HG03039 (cell line): ENCODE data around the gene TMEM143.
A peak's percentile ranks its signal among the peaks of the same experiment; 100 is the strongest.
"Not testable (repeated sequence)": the region's sequence is repeated elsewhere in the genome, so short reads cannot be mapped to it uniquely, and the experiment has no call there.

ENCODE experiments used
- ATAC-seq: cut with Tn5 transposase; IDR thresholded peaks from one replicate; pipeline ENCODE4 v1.9.1; 2021; ENCODE audit warnings: mild to moderate bottlenecking, moderate library complexity; ENCODE audit not compliant: unreplicated experiment

The TMEM143 gene

GRCh38 chr19:48391100-48392005 lies 27.6 kb upstream of the TMEM143 start, which contains the start of gene KDELR1:
Gene KDELR1, minus strand, starts transcription at chr19:48391551. Its CDS starts 193 bp downstream, at chr19:48391358.
- ATAC-seq: peak; percentile 68

DNA sequence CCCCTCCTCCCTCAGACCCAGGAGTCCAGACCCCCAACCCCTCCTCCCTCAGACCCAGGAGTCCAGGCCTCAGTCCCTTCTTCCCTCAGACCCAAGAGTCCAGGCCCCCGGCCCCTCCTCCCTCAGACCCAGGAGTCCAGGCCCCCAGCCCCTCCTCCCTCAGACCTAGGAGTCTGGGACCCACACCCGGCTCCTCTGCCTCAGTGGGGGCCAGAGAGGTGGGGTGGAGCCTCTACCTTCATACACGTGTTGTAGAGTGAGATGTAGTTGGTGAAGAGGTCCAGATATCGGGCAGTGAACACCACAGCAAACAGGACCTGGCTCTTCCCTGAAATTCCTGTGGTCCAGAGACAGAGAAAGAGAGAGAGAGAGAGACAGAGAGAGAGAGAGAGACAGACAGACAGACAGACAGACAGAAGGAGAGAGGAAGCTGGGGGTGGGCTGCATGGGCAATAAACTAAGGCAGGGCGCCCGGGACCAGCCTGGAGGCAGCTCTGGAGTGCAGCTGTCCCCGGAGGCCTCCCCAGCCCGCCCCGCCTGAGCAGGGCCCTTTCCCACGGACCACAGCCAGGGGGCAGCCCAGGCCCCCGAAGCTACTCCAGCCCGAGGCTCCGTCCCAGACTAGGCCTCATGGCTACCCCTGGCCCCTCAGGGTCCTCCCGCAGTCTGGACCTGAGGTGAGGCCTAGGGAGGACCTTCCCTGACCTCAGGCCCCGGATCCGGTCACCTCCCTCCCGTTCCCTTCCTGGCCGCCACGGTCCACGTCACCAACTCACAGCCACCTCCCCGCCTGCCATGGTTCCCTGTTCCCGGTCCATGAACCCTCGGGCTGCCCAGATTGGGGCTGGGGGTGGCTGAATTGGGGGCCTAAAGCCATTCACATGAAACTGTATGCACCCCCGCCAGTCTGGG lies 26.7 kb upstream of the TMEM143 start:
- no peak for ATAC-seq

DNA sequence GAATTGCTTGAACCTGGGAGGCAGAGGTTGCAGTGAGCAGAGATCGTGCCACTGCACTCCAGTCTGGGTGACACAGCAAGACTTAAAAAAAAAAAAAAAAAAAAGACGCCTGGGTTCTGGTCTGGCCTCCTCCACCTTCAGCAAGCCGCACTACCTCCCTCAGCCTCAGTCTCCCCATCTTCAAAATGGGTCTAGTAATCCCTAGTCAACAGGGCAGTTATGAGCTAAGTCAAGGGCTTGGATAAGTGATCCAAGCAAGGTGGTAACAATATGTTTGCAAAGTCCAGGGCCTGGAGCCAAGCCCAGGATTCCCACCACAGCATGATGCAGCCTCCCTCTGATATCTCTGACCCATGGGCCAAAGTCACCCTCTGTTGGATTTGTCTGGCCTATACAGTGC lies 23.2 kb upstream of the TMEM143 start:
- ATAC-seq: no peak

- no peak for ATAC-seq
These were observed 21.8 kb upstream of the TMEM143 start for GRCh38 chr19:48385461-48386087.

- ATAC-seq: no peak
These were observed 18.5 kb upstream of the TMEM143 start for GRCh38 chr19:48382286-48382685.

DNA sequence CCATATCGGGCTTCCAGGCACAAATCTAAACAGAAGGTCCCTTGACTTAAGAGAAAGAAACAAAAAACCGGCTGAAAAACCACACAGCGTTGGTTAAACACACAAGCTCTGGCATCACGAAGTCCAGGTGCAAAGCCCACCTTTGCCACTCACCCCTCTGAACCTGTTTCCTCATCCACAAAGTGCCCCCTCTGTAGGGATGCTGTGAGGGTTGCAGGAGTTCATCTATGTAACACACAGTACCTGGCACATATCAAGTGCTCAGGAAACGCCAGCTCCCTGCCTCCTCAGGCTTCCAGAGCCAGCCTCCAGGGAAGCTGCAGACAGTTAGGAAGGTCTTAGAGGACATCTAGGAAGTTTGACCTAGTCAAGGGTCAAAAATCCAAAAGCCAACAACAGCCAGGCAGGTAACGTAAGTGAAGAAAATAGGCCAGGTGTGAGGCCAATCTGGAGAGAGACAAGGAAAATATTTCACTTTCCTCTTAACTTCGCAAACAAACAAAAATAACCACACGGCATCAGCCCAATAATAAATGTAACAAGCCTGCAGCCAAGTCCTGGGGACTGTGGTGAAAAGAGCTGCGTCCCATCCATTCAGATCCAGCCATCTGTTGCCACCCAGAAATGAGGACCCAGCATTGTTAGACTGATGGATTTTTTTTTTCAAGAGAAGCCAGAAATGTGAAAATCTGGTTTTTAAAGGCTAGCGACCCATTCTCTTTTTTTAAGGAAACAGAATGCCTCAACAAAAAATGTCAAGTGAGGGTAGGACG lies 17.6 kb upstream of the TMEM143 start:
- ATAC-seq: no peak

- no peak for ATAC-seq
These were observed 15.3 kb upstream of the TMEM143 start for GRCh38 chr19:48379058-48379457.

DNA sequence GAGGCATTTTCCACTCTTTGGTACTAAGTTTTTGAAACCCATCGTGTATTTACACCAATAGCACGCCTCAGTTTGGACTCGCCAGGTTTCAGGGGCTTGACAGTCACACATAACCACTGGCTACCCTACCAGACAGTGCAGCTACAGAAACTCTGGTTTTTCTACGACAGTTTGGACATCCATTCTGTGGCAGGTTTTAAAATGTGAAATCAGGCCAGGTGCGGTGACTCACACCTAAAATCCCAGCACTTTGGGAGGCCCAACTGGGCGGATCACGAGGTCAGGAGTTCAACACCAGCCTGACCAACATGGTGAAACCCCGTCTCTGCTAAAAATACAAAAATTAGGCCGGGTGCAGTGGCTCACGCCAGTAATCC lies 14.4 kb upstream of the TMEM143 start:
- no peak for ATAC-seq

- no peak for ATAC-seq
These were observed 9.8 kb upstream of the TMEM143 start for GRCh38 chr19:48373567-48373966.

DNA sequence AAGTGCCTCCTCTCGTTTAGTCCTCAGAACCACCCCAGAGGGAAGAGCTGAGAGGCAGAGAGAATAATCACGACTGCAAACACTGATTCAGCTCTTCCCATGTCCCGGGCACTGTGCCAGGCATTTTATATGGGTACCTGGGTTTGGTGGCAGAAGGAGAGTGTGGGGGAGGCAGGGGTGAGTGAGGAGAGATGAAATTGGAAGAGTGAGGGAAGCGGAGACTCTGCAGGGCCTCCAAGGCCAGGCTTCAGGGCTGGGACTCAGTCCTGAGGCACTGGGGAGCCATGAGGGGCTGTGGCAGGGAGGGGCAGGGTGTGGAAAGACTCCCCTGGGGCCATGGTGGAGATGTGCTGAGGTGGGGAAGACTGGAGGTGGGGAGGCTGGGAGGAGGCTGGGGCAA lies 9.2 kb upstream of the TMEM143 start:
- no peak for ATAC-seq

- ATAC-seq: not testable (repeated sequence)
These were observed 8.0 kb upstream of the TMEM143 start for GRCh38 chr19:48371771-48372170.

- no peak for ATAC-seq
These were observed 7.6 kb upstream of the TMEM143 start for GRCh38 chr19:48371367-48371766.

GRCh38 chr19:48370955-48371354 lies 7.2 kb upstream of the TMEM143 start:
- ATAC-seq: no peak

GRCh38 chr19:48368936-48369335 lies 5.2 kb upstream of the TMEM143 start:
- ATAC-seq: no peak

DNA sequence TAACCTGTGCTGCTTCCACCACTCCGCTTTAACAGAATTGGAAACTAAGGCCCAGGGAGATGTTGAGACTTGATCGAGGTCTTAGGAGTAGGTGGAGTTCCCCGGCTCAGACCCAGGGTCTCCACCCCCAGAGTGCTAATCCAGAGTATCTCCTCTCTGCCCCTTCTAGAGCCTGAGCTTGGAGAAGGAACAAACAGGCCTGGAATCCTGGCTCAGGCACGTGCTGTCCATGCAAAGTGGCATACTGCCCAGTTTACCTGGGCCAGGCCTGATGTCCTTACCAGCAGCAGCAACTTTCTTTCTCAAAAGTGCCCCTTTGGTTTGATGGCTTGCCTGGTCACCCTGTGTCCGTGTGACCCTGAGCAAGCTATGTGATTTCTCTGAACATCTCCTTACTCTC lies 4.1 kb upstream of the TMEM143 start:
- ATAC-seq: no peak

DNA sequence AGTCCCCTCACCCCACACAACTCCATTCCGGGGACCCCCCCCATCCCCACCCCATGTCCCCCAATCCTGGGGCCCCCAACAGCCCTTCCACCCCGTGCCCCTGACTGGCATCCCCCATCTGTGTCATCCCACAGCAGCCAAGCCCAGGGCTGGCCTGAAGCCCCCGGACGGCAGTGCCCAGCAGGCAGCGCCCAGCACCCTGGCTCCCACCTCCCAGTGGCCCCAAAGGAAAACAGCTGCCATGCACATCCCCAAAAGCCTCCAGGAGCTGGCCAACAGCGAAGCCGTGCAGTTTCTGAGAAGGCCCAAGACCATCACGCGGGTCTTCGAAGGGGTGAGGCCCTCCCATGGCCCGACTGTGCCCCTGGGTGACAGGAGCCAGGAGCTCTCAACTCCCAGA lies 1.9 kb upstream of the TMEM143 start:
- ATAC-seq: no peak

DNA sequence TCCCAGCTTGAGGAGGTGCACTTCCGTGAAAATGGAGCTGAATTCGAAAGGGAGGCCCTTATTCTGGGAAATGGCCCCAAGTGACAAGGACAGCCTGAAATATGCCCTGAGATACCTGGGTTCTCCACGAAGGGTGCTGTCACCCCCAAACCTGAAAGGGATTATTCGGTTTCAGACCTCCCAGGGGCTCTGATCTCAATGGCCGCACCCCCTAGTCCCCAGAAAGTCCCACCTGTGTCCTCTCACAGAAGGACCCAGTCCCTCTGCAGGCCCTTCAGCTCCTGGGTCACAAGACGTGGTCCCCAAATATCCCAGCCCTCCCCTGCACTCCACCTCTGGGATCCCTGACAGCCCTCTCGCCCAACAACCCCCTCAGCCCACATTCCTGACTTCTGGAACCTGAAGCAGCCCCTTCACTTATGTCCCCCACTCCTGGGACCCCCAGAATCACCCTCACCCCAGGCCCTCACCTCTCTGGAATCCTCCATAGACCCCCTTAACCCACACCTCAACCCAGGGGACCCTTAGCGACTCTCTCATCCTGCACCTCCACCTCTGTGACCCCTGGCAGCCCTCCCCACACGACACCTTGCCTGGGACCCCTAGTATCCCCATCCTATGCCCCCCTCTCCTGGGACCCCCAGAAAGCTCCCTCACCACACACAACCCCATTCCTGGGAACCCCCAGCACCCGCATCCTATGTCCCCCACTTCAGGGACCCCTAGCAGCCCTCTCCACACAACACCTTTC lies 1.0 kb upstream of the TMEM143 start:
- ATAC-seq: no peak

DNA sequence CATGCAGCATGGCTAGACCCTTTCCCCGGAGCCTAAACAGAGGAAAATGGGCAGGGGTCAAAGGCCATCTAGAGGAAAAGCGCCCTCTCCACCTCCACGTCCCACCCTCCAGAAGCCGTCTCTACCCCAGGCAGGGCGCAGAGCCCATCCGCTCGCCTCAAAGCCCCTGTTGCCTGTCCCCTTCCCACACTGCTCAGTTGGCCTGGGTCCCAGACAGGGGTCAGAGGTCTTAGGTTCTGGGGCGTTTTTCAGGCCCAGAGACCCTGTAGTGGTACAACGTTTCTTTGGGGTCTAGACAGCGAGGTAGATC lies 285 bp downstream of the TMEM143 start:
- ATAC-seq: peak; percentile 6

GRCh38 chr19:48362716-48363499 lies 832 bp downstream of the TMEM143 start:
- ATAC-seq: peak; percentile 41
